ENCODE measurements around the gene KCNQ1. TPM values are rescaled to one million over a fixed set of nuclear protein-coding genes. Genes with fewer than 3 reads are reported as not detected.

KCNQ1 gene
- total RNA-seq, 4 donors from 2014 or later = 5.6 to 46.8 (median 24.6) TPM

- H3K4me1 ChIP-seq = peaks cover 7 to 14% (median 10%) of the 10 kb centered on the region in 4 donors
- H3K27ac ChIP-seq = no peak overlapping the region
- 89% methylated on average over 8 of the region's 8 CpGs; no CpG with 5 or more reads in 1 of the 2 donors for WGBS, 2 donors (ENCODE audit: low coverage in 1 of 2)
- peaks cover 6% of the 10 kb centered on the region in 2 donors for H3K9me3 ChIP-seq
- DNase-seq = no peak
- intact Hi-C loops (cut with DNase I; ENCODE audit: low total_unique reads) (no loop called here), in situ Hi-C loops (cut with MboI; ENCODE audit: low pct_ligation_motif_present in 1 of 4, low pct_unique_long_range_greater_than_20kb in 1 of 4, low sequenced_read_pairs in 3 of 4) (no loop called here)
- H3K4me3 ChIP-seq = no peak overlapping the region
- no peaks in the 10 kb centered on the region for H3K27me3 ChIP-seq
- H3K36me3 ChIP-seq = no peaks in the 10 kb centered on the region
- TF ChIP-seq POLR2AphosphoS5 (IDR thresholded peaks at IDR 0.05) (no peak), POLR2A (IDR thresholded peaks at IDR 0.05) (no peak), CTCF (IDR thresholded peaks at IDR 0.05) (no peak), EP300 (IDR thresholded peaks at IDR 0.05; ENCODE audit: low read depth) (no peak)
Observed at GRCh38 chr11:2830886-2831285, 386.1 kb downstream of the KCNQ1 start.

- peaks cover 0 to 10% (median 3%) of the 10 kb centered on the region in 4 donors for H3K4me1 ChIP-seq
- no peaks in the 10 kb centered on the region for H3K36me3 ChIP-seq
- intact Hi-C loops (cut with DNase I; ENCODE audit: low total_unique reads) = no loop called here
- in situ Hi-C loops (cut with MboI; ENCODE audit: low pct_ligation_motif_present in 1 of 4, low pct_unique_long_range_greater_than_20kb in 1 of 4, low sequenced_read_pairs in 3 of 4) = no loop called here
- DNase-seq = no peak
- H3K9me3 ChIP-seq = peaks cover 6% of the 10 kb centered on the region in 2 donors
- TF ChIP-seq CTCF (IDR thresholded peaks at IDR 0.05) (no peak), POLR2AphosphoS5 (IDR thresholded peaks at IDR 0.05) (no peak), POLR2A (IDR thresholded peaks at IDR 0.05) (no peak), EP300 (IDR thresholded peaks at IDR 0.05; ENCODE audit: low read depth) (no peak)
- no peaks in the 10 kb centered on the region for H3K27me3 ChIP-seq
- no peak overlapping the region for H3K4me3 ChIP-seq
- WGBS, 2 donors (ENCODE audit: low coverage in 1 of 2) = 98% methylated on average over 14 of the region's 14 CpGs; no CpG with 5 or more reads in 1 of the 2 donors
- H3K27ac ChIP-seq = no peak overlapping the region
Observed at GRCh38 chr11:2831781-2832532, 387.1 kb downstream of the KCNQ1 start.

GRCh38 chr11:2832533-2833020 is 387.8 kb downstream of the KCNQ1 start:
- TF ChIP-seq EP300 (IDR thresholded peaks at IDR 0.05; ENCODE audit: low read depth) (no peak), POLR2AphosphoS5 (IDR thresholded peaks at IDR 0.05) (no peak), CTCF (IDR thresholded peaks at IDR 0.05) (no peak), POLR2A (IDR thresholded peaks at IDR 0.05) (no peak)
- WGBS, 2 donors (ENCODE audit: low coverage in 1 of 2) = 72% methylated on average over 6 of the region's 8 CpGs; no CpG with 5 or more reads in 1 of the 2 donors
- no peaks in the 10 kb centered on the region for H3K36me3 ChIP-seq
- no peak overlapping the region for H3K27ac ChIP-seq
- no peak for DNase-seq
- H3K9me3 ChIP-seq = peaks cover 6% of the 10 kb centered on the region in 2 donors
- H3K4me1 ChIP-seq = peaks cover 0 to 13% (median 5%) of the 10 kb centered on the region in 4 donors
- intact Hi-C loops (cut with DNase I; ENCODE audit: low total_unique reads) = no loop called here
- no peak overlapping the region for H3K4me3 ChIP-seq
- H3K27me3 ChIP-seq = no peaks in the 10 kb centered on the region
- in situ Hi-C loops (cut with MboI; ENCODE audit: low pct_ligation_motif_present in 1 of 4, low pct_unique_long_range_greater_than_20kb in 1 of 4, low sequenced_read_pairs in 3 of 4) = no loop called here

- 88% methylated on average over 14 of the region's 14 CpGs; no CpG with 5 or more reads in 1 of the 2 donors for WGBS, 2 donors (ENCODE audit: low coverage in 1 of 2)
- Histone ChIP-seq H3K4me3 (no peak overlapping the region), H3K9me3 (peaks cover 6% of the 10 kb centered on the region in 2 donors), H3K4me1 (peaks cover 0 to 13% (median 5%) of the 10 kb centered on the region in 4 donors), H3K36me3 (no peaks in the 10 kb centered on the region), H3K27me3 (no peaks in the 10 kb centered on the region), H3K27ac (no peak overlapping the region)
- no peak for TF ChIP-seq POLR2A (IDR thresholded peaks at IDR 0.05)
- no peak for TF ChIP-seq EP300 (IDR thresholded peaks at IDR 0.05; ENCODE audit: low read depth)
- no peak for TF ChIP-seq CTCF (IDR thresholded peaks at IDR 0.05)
- no peak for TF ChIP-seq POLR2AphosphoS5 (IDR thresholded peaks at IDR 0.05)
- in situ Hi-C loops (cut with MboI; ENCODE audit: low pct_ligation_motif_present in 1 of 4, low pct_unique_long_range_greater_than_20kb in 1 of 4, low sequenced_read_pairs in 3 of 4) = no loop called here
- intact Hi-C loops (cut with DNase I; ENCODE audit: low total_unique reads) = no loop called here
- DNase-seq = no peak
Observed at GRCh38 chr11:2833051-2833715, 388.4 kb downstream of the KCNQ1 start.
